HG02884 (cell line): ENCODE data around the gene THOC3.
"Not testable (repeated sequence)": the region's sequence is repeated elsewhere in the genome, so short reads cannot be mapped to it uniquely, and the experiment has no call there.

Source experiments
- ATAC-seq: cut with Tn5 transposase; IDR thresholded peaks from one replicate; pipeline ENCODE4 v1.9.1; 2021; ENCODE audit warnings: mild to moderate bottlenecking, moderate library complexity; ENCODE audit not compliant: unreplicated experiment

Gene THOC3

GRCh38 chr5:175967471-175968372, at the start of gene THOC3:
THOC3 (minus strand) TSS chr5:175968315; CDS start chr5:175968208, 107 bp downstream.
- peak; percentile 93 for ATAC-seq

- not testable (repeated sequence) for ATAC-seq
Observed at GRCh38 chr5:176017324-176017723, 49.2 kb upstream of the THOC3 start.

- not testable (repeated sequence) for ATAC-seq
Observed at GRCh38 chr5:176014360-176014759, 46.2 kb upstream of the THOC3 start.

GRCh38 chr5:176011088-176011487, 43.0 kb upstream of the THOC3 start:
- not testable (repeated sequence) for ATAC-seq

GRCh38 chr5:176010202-176010601, 42.1 kb upstream of the THOC3 start:
- not testable (repeated sequence) for ATAC-seq

GRCh38 chr5:176007220-176007619, 39.1 kb upstream of the THOC3 start:
- not testable (repeated sequence) for ATAC-seq

- not testable (repeated sequence) for ATAC-seq
Observed at GRCh38 chr5:176006819-176007218, 38.7 kb upstream of the THOC3 start.

- not testable (repeated sequence) for ATAC-seq
Observed at GRCh38 chr5:175997979-175998378, 29.9 kb upstream of the THOC3 start.

GRCh38 chr5:175997495-175997894, 29.4 kb upstream of the THOC3 start:
- ATAC-seq, result not testable (repeated sequence)

- ATAC-seq, result not testable (repeated sequence)
Observed at GRCh38 chr5:175996791-175997190, 28.7 kb upstream of the THOC3 start.

GRCh38 chr5:175995506-175995905, 27.4 kb upstream of the THOC3 start:
- ATAC-seq, result not testable (repeated sequence)

GRCh38 chr5:175979371-175979995, 11.4 kb upstream of the THOC3 start:
- ATAC-seq, result not testable (repeated sequence)

GRCh38 chr5:175968381-175968780, 266 bp upstream of the THOC3 start:
- peak; percentile 41 for ATAC-seq

GRCh38 chr5:175962329-175962728, 5.8 kb downstream of the THOC3 start:
- not testable (repeated sequence) for ATAC-seq

- not testable (repeated sequence) for ATAC-seq
Observed at GRCh38 chr5:175960228-175960627, 7.9 kb downstream of the THOC3 start.

GRCh38 chr5:175958515-175958914, 9.6 kb downstream of the THOC3 start:
- ATAC-seq, result not testable (repeated sequence)

GRCh38 chr5:175954107-175954506, 14.0 kb downstream of the THOC3 start:
- ATAC-seq, result not testable (repeated sequence)

GRCh38 chr5:175952810-175953209, 15.3 kb downstream of the THOC3 start:
- not testable (repeated sequence) for ATAC-seq

- ATAC-seq, result peak; percentile 68
Observed at GRCh38 chr5:175951339-175951969, 16.7 kb downstream of the THOC3 start.

GRCh38 chr5:175948329-175949108, 19.6 kb downstream of the THOC3 start:
- ATAC-seq, result not testable (repeated sequence)
